ENCODE results near the gene EMC10.

DNA sequence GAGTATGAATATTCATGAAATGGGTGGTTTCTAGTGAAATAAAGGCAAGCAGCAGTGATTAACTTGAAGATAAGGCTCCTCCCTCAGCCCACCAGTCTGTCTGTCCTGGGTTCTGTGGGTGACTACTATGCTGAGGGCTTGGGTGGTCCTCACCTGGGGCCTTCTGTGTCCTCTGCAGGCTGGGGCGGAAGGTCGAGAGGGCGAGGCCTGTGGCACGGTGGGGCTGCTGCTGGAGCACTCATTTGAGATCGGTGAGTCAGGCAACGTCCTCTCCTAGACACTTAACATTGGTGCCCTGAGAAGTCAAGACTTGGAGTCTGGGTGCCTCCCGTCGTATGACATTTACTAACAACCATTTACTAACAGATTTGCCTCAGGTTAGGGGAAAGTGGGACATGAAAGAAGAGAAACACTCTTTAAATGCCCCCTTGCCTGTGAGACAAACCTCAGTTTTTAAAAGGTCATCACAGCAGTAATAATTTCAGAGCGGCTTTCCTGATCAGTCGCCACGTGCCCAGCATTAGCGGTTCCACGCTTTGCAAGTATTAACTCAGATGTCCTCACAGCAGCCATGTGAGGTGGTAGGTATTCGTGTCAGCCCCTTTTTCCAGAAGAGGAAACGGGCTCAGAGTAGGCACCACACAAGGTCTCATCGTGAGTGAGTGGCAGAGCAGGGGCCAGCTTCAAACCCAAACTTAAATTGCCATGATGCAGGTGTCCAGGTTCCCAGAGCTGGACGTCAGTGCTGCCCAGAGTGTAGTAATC, 1.6 kb downstream of the EMC10 start:
- no peak for TF ChIP-seq POLR2AphosphoS5 (IDR thresholded peaks at IDR 0.05)
- TF ChIP-seq CTCF (IDR thresholded peaks at IDR 0.05) = no peak
- no peak for TF ChIP-seq POLR2A (IDR thresholded peaks at IDR 0.05)
- no peak for TF ChIP-seq EP300 (IDR thresholded peaks at IDR 0.05)

Measured in suprapubic skin (tissue), 4 donors.